Muscle layer of duodenum (tissue), 2 donors: ENCODE measurements around the gene KANK3.
A peak's percentile ranks its signal among the peaks of the same experiment; 100 is the strongest.
"Not testable (repeated sequence)": the region's sequence is repeated elsewhere in the genome, so short reads cannot be mapped to it uniquely, and the experiment has no call there.

Experiments
- H3K27ac ChIP-seq: one replicate; pipeline ENCODE4 v1.7.0; 2013; ENCODE audit warnings: mild to moderate bottlenecking, low read length
- H3K27me3 ChIP-seq: one replicate; pipeline ENCODE4 v1.7.0; 2013; ENCODE audit warnings: low read depth, mild to moderate bottlenecking, control low read depth, low read length
- H3K36me3 ChIP-seq, 2 donors: one replicate each; pipeline ENCODE4 v1.7.0; 2013; ENCODE audit warnings: low read length in 2 of 2, control low read depth in 1 of 2, mild to moderate bottlenecking in 1 of 2; ENCODE audit not compliant: insufficient read depth in 2 of 2, control insufficient read depth in 1 of 2
- H3K4me1 ChIP-seq, 2 donors: one replicate each; pipeline ENCODE4 v1.7.0; 2013; ENCODE audit warnings: low read length in 2 of 2, mild to moderate bottlenecking in 2 of 2, control low read depth in 1 of 2, moderate library complexity in 1 of 2; ENCODE audit not compliant: insufficient read depth in 2 of 2, control insufficient read depth in 1 of 2
- H3K4me3 ChIP-seq, 2 donors: one replicate each; pipeline ENCODE4 v1.7.0; 2013; ENCODE audit warnings: low read length in 2 of 2, low read depth in 1 of 2, mild to moderate bottlenecking in 1 of 2
- H3K9me3 ChIP-seq, 2 donors: one replicate each; pipeline ENCODE4 v1.7.0; 2013; ENCODE audit warnings: low read length in 2 of 2, control low read depth in 1 of 2, mild to moderate bottlenecking in 1 of 2; ENCODE audit not compliant: control insufficient read depth in 1 of 2
- donor health status: healthy.

KANK3 gene

GRCh38 chr19:8385103-8385502, 42.0 kb upstream of the KANK3 start:
- not testable (repeated sequence) for H3K9me3 ChIP-seq, H3K4me3 ChIP-seq, H3K27ac ChIP-seq, H3K27me3 ChIP-seq, H3K4me1 ChIP-seq, H3K36me3 ChIP-seq

DNA sequence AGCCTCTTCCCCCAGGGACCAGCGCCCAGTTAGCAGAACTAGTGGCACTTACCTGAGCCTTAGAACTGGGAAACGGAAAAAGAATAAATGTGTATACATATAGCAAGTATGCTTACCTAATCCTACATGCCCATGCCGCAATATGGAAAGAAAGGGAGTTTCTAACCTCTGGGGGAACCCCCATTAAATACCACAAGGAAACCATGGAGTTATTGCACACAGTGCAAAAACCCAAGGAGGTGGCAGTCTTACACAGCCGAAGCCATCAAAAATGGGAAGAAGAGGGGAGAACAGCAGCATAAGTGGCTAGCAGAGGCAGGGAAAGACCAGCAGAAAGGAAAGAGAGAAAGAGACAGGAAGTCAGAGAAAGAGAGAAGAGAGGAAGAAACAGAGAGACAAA, 41.5 kb upstream of the KANK3 start:
- not testable (repeated sequence) for H3K4me1 ChIP-seq, H3K4me3 ChIP-seq, H3K27me3 ChIP-seq, H3K36me3 ChIP-seq, H3K27ac ChIP-seq, H3K9me3 ChIP-seq

- H3K27me3 ChIP-seq, H3K4me3 ChIP-seq, H3K27ac ChIP-seq, H3K9me3 ChIP-seq, H3K36me3 ChIP-seq, H3K4me1 ChIP-seq: not testable (repeated sequence)
These were observed 36.3 kb upstream of the KANK3 start for GRCh38 chr19:8379156-8379891.

DNA sequence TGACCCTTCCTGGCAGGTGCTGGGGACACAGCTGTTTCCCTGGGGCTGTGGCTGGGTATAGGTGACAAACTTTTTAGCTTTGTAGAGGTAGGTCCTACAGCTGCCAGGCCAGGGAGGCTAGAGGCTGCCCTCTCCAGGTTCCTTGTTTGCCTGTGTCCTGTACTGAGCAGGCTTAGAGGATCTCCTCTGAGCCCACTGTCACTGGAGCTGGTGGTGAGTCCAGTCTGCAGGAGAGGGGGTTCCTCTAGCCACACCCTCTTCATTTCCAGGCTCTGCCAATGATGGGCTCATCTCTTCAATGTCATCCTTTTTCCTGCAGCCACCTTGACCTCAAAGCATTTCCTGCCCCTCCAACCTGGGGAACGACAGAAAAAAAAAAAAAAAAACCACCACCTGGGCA, 34.5 kb upstream of the KANK3 start:
- Histone ChIP-seq H3K27ac (no peak overlapping the region), H3K4me1 (no peaks in the 10 kb centered on the region), H3K4me3 (no peak overlapping the region), H3K36me3 (peaks cover 8 to 14% of the 10 kb centered on the region in 2 donors), H3K9me3 (peaks cover 0 to 2% of the 10 kb centered on the region in 2 donors), H3K27me3 (no peaks in the 10 kb centered on the region)

DNA sequence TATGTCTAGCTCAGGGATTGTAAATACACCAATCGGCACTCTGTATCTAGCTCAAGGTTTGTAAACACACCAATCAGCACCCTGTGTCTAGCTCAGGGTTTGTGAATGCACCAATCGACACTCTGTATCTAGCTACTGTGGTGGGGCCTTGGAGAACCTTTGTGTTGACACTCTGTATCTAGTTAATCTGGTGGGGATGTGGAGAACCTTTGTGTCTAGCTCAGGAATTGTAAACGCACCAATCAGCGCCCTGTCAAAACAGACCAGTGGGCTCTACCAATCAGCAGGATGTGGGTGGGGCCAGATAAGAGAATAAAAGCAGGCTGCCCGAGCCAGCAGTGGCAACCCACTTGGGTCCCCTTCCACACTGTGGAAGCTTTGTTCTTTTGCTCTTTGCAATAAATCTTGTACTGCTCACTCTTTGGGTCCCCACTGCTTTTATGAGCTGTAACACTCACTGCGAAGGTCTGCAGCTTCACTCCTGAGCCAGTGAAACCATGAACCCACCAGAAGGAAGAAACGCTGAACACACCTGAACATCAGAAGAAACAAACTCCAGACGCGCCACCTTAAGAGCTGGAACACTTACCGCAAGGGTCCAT, 33.4 kb upstream of the KANK3 start:
- H3K4me1 ChIP-seq, H3K27me3 ChIP-seq, H3K27ac ChIP-seq, H3K9me3 ChIP-seq, H3K4me3 ChIP-seq: not testable (repeated sequence)
- H3K36me3 ChIP-seq: peaks cover 8 to 17% of the 10 kb centered on the region in 2 donors

DNA sequence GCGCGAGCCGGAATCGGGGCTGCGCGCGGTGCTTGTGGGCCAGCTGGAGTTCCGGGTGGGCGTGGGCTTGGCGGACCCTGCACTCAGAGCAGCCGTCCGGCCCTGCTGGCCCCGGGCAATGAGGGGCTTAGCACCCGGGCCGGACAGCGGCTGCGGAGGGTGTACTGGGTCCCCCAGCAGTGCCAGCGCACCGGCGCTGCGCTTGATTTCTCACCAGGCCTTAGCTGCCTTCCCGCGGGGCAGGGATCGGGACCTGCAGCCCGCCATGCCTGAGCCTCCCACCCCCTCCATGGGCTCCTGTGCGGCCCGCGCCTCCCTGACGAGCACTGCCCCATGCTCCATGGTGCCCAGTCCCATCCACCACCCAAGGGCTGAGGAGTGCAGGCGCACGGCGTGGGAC, 32.7 kb upstream of the KANK3 start:
- not testable (repeated sequence) for H3K27ac ChIP-seq, H3K4me3 ChIP-seq, H3K9me3 ChIP-seq, H3K27me3 ChIP-seq, H3K4me1 ChIP-seq
- H3K36me3 ChIP-seq: peaks cover 8 to 21% of the 10 kb centered on the region in 2 donors

- no peak overlapping the region for H3K4me3 ChIP-seq
- H3K27ac ChIP-seq: no peak overlapping the region
- H3K4me1 ChIP-seq: peaks cover 0 to 2% of the 10 kb centered on the region in 2 donors
- peaks cover 8 to 21% of the 10 kb centered on the region in 2 donors for H3K36me3 ChIP-seq
- H3K9me3 ChIP-seq: no peaks in the 10 kb centered on the region
- H3K27me3 ChIP-seq: no peaks in the 10 kb centered on the region
These were observed 31.1 kb upstream of the KANK3 start for GRCh38 chr19:8373867-8374813.

GRCh38 chr19:8371011-8371804, 28.1 kb upstream of the KANK3 start:
- Histone ChIP-seq H3K4me3 (no peak overlapping the region), H3K9me3 (no peaks in the 10 kb centered on the region), H3K36me3 (peaks cover 8 to 21% of the 10 kb centered on the region in 2 donors), H3K4me1 (peaks cover 0 to 26% of the 10 kb centered on the region in 2 donors), H3K27ac (no peak overlapping the region), H3K27me3 (no peaks in the 10 kb centered on the region)

DNA sequence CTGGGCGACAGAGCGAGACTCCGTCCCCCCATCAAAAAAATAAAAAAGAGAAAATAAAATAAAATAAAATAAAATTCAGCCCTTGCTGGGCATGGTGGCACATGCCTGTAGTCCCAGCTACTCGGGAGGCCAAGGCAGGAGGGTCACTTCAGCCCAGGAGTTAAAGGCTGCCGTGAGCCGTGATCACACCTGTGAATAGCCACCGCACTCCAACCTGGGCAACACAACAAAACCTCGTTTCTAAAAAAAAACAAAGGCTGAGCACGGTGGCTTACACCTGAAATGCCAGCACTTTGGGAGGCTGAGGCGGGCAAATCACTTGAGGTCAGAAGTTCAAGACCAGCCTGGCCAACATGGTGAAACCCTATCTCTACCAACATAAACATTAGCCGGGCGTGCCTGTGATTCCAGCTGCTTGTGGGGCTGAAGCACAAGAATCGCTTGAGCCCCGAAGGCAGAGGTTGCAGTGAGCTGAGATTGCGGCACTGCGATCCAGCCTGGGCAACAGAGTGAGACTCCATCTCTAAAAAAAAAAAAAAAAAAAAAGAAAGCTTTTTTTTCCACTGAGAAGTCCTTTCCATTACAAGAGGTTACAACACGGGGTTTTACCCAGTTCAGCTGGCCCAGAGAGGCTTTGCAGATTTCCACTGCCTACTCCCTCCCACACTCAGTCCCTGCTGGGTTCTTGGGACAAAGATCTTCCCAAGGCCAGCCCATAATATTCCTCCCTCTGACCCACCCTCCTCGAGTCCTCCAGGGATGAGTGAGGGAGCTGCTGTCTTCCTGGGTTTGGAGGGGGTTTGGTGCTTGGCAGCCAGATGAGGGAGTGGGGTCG, 27.3 kb upstream of the KANK3 start:
- H3K4me1 ChIP-seq: peaks cover 0 to 33% of the 10 kb centered on the region in 2 donors
- no peaks in the 10 kb centered on the region for H3K27me3 ChIP-seq
- no peak overlapping the region for H3K27ac ChIP-seq
- H3K9me3 ChIP-seq: no peaks in the 10 kb centered on the region
- no peak overlapping the region for H3K4me3 ChIP-seq
- H3K36me3 ChIP-seq: peaks cover 8 to 19% of the 10 kb centered on the region in 2 donors

- Histone ChIP-seq H3K9me3 (no peaks in the 10 kb centered on the region), H3K36me3 (peaks cover 0 to 6% of the 10 kb centered on the region in 2 donors), H3K27me3 (no peaks in the 10 kb centered on the region), H3K4me1 (peaks cover 5 to 33% of the 10 kb centered on the region in 2 donors), H3K4me3 (peak overlapping the region; percentile 10 to 44), H3K27ac (peak overlapping the region; percentile 79)
These were observed 24.4 kb upstream of the KANK3 start for GRCh38 chr19:8367327-8368001.
